ENCODE results near the gene QTRT2. TPM values are rescaled to one million over a fixed set of nuclear protein-coding genes. Genes with fewer than 3 reads are reported as not detected.

The QTRT2 gene
- total and polyA plus RNA-seq, 4 donors = 4.3 to 11.3 (median 5.9) TPM

GRCh38 chr3:114083112-114083511 is 26.6 kb downstream of the QTRT2 start:
- Histone ChIP-seq H3K36me3 (ENCODE audit: control insufficient read depth in 4 of 4, insufficient read depth in 3 of 4, low read depth in 1 of 4, low read length in 3 of 4) (peaks cover 7 to 48% (median 31%) of the 10 kb centered on the region in 4 donors), H3K27ac (ENCODE audit: low read depth in 1 of 2, low read length in 2 of 2) (no peak overlapping the region), H3K9me3 (ENCODE audit: control insufficient read depth in 4 of 4, low read length in 3 of 4) (no peaks in the 10 kb centered on the region), H3K9ac (ENCODE audit: low read depth in 1 of 2, low read length in 2 of 2) (no peak overlapping the region), H3K4me3 (ENCODE audit: low read depth in 1 of 3, low read length in 3 of 3) (no peak overlapping the region), H3K4me1 (ENCODE audit: control insufficient read depth in 4 of 4, insufficient read depth in 4 of 4, low read length in 3 of 4) (peaks cover 0 to 2% (median 0%) of the 10 kb centered on the region in 4 donors), H3K27me3 (ENCODE audit: control insufficient read depth in 4 of 4, insufficient read depth in 4 of 4, low read length in 3 of 4) (no peaks in the 10 kb centered on the region)
- DNase-seq (ENCODE audit: low spot score) = no peak
- WGBS = 98% methylated on average over 2 of the region's 2 CpGs
- TF ChIP-seq ATF3 (IDR thresholded peaks at IDR 0.05) = no peak
- TF ChIP-seq REST (IDR thresholded peaks at IDR 0.05) = no peak

- Histone ChIP-seq H3K9me3 (ENCODE audit: control insufficient read depth in 4 of 4, low read length in 3 of 4) (no peaks in the 10 kb centered on the region), H3K4me1 (ENCODE audit: control insufficient read depth in 4 of 4, insufficient read depth in 4 of 4, low read length in 3 of 4) (no peaks in the 10 kb centered on the region), H3K27ac (ENCODE audit: low read depth in 1 of 2, low read length in 2 of 2) (no peak overlapping the region), H3K4me3 (ENCODE audit: low read depth in 1 of 3, low read length in 3 of 3) (no peak overlapping the region), H3K36me3 (ENCODE audit: control insufficient read depth in 4 of 4, insufficient read depth in 3 of 4, low read depth in 1 of 4, low read length in 3 of 4) (peaks cover 2 to 36% (median 22%) of the 10 kb centered on the region in 4 donors), H3K27me3 (ENCODE audit: control insufficient read depth in 4 of 4, insufficient read depth in 4 of 4, low read length in 3 of 4) (no peaks in the 10 kb centered on the region), H3K9ac (ENCODE audit: low read depth in 1 of 2, low read length in 2 of 2) (no peak overlapping the region)
- no peak for DNase-seq (ENCODE audit: low spot score)
- TF ChIP-seq RXRA (IDR thresholded peaks at IDR 0.05) = no peak
- TF ChIP-seq MAX (IDR thresholded peaks at IDR 0.05) = no peak
- TF ChIP-seq GABPA (IDR thresholded peaks at IDR 0.05 in 1 of 2, conservative IDR thresholded peaks at IDR 0.05 in 1 of 2) = no peak
- no peak for TF ChIP-seq YY1 (IDR thresholded peaks at IDR 0.05)
- no peak for TF ChIP-seq SP1 (IDR thresholded peaks at IDR 0.05)
- TF ChIP-seq RAD21 (IDR thresholded peaks at IDR 0.05) = no peak
- no peak for TF ChIP-seq ATF3 (IDR thresholded peaks at IDR 0.05)
- TF ChIP-seq NR2F2 (IDR thresholded peaks at IDR 0.05) = no peak
- TF ChIP-seq CTCF (IDR thresholded peaks at IDR 0.05; ENCODE audit: low read depth, low read length, missing input control) = no peak
- no peak for TF ChIP-seq JUND (IDR thresholded peaks at IDR 0.05)
- TF ChIP-seq HNF4G (IDR thresholded peaks at IDR 0.05) = no peak
- TF ChIP-seq FOXA2 (IDR thresholded peaks at IDR 0.05) = no peak
- TF ChIP-seq HNF4A (conservative IDR thresholded peaks at IDR 0.05) = no peak
- TF ChIP-seq FOXA1 (IDR thresholded peaks at IDR 0.05) = no peak
- WGBS = 93% methylated on average over 2 of the region's 2 CpGs
Observed at GRCh38 chr3:114086356-114086755, 29.8 kb downstream of the QTRT2 start.
